ENCODE data around the gene FMO3. TPM values are rescaled to one million over a fixed set of nuclear protein-coding genes. Genes with fewer than 3 reads are reported as not detected.

The FMO3 gene
- total RNA-seq, result 0.25 TPM in 1 of 2 replicates, not detected in the other

DNA sequence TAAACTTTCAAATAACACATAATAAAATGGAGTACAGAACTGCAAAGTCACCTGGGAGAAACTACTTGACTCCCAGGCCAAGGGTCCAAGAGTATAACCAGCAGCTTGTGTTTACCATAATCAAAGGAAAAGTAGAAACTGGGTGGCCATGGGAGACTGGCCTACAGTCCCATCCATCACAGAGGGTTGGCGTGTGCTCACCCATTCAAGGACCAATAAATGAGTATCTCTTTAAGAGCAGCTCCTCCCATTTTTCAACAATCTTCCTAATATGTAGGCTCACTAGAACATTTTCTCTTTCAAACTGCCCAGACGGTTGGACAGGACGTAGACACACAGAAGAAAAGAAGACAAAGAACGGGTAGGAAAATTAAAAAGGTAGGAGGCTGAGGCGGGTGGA lies at the start of gene FMO3:
TSS of gene FMO3 (plus strand) at position 302 of the 400 bp plus-strand sequence. CDS start 1,754 bp downstream, outside the sequence.

Other genes starting within 250 kb of the FMO3 start
- under 0.01 TPM in 1 of 2 replicates, not detected in the other for gene MROH9, start 155.4 kb upstream of the FMO3 start, total RNA-seq
- gene FMO2, start 94.4 kb downstream of the FMO3 start, total RNA-seq, result under 0.01 TPM in 1 of 2 replicates, not detected in the other
- 0.11 and 0.37 TPM in 2 replicates for gene FMO1, start 157.6 kb downstream of the FMO3 start, total RNA-seq
- gene FMO4, start 223.3 kb downstream of the FMO3 start, total RNA-seq, result 1.7 and 4.0 TPM in 2 replicates